OCI-LY1 (cell line): ENCODE results near the gene NLRP4.

ENCODE experiments used
- EZH2 ChIP-seq: fragments of 200-600 bp; sonication (generic), shearing (Covaris generic); IDR thresholded peaks from 2 replicates; pipeline ENCODE4 v1.8.0; 2017; ENCODE audit warnings: borderline replicate concordance, mixed run types, mild to moderate bottlenecking, antibody characterized with exemption, low read length, moderate library complexity, mixed read lengths
- TF ChIP-seq, protein P1 (sequence below): fragments of 200-600 bp; sonication (generic), shearing (Covaris generic); IDR thresholded peaks from 2 replicates; pipeline ENCODE4 v1.5.1; 2017; ENCODE audit warnings: mild to moderate bottlenecking, antibody characterized with exemption, low read length, moderate library complexity, mixed read lengths

- TF ChIP-seq, protein P1, sequence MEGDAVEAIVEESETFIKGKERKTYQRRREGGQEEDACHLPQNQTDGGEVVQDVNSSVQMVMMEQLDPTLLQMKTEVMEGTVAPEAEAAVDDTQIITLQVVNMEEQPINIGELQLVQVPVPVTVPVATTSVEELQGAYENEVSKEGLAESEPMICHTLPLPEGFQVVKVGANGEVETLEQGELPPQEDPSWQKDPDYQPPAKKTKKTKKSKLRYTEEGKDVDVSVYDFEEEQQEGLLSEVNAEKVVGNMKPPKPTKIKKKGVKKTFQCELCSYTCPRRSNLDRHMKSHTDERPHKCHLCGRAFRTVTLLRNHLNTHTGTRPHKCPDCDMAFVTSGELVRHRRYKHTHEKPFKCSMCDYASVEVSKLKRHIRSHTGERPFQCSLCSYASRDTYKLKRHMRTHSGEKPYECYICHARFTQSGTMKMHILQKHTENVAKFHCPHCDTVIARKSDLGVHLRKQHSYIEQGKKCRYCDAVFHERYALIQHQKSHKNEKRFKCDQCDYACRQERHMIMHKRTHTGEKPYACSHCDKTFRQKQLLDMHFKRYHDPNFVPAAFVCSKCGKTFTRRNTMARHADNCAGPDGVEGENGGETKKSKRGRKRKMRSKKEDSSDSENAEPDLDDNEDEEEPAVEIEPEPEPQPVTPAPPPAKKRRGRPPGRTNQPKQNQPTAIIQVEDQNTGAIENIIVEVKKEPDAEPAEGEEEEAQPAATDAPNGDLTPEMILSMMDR, result no peak
- no peak for TF ChIP-seq EZH2
Measured at GRCh38 chr19:55801416-55801815, 34.9 kb upstream of the NLRP4 start.
